ENCODE measurements around the gene VASH2. TPM values are rescaled to one million over a fixed set of nuclear protein-coding genes. Genes with fewer than 3 reads are reported as not detected.

Gene VASH2
- total RNA-seq, 3 donors from 2014 or later = 0.20 to 1.3 (median 0.58) TPM

DNA sequence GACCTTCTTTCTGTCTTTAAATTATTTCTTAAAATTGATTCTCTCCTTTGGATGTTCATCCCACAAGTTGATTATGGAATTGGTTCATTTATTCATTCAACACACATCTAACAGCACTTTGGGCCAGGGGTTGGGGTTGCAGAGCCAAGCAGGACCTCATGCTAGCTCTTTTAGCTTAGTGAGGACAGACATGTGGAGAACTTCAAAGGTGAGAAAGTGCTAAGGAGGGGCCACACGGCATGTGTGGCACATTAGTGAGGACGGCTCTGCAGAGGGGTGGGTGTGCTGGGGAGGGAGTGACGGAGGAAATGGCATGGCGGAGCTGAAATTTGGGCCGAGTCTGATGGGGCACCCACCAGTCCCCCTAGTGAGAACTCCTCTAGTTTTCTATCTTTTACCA is 32.5 kb upstream of the VASH2 start:
- Mint-ChIP-seq H3K9me3 (no peaks in the 10 kb centered on the region), H3K4me1 (ENCODE audit: low read depth) (no peaks in the 10 kb centered on the region)

GRCh38 chr1:212918824-212919223 is 31.5 kb upstream of the VASH2 start:
- Mint-ChIP-seq H3K36me3 (ENCODE audit: insufficient read depth) (no peaks in the 10 kb centered on the region), H3K27me3 (ENCODE audit: low read depth) (peaks cover 18% of the 10 kb centered on the region), H3K4me3 (no peak overlapping the region), H3K4me1 (ENCODE audit: low read depth) (no peaks in the 10 kb centered on the region), H3K9me3 (no peaks in the 10 kb centered on the region)
- no peak for ATAC-seq
- no peak for DNase-seq

More for the DNA sequence above, 32.5 kb upstream of the VASH2 start:
- no peak overlapping the region for H3K4me3 Mint-ChIP-seq
- H3K36me3 Mint-ChIP-seq (ENCODE audit: insufficient read depth) = no peaks in the 10 kb centered on the region
- peaks cover 18% of the 10 kb centered on the region for H3K27me3 Mint-ChIP-seq (ENCODE audit: low read depth)
- DNase-seq (no peak), ATAC-seq (no peak)

DNA sequence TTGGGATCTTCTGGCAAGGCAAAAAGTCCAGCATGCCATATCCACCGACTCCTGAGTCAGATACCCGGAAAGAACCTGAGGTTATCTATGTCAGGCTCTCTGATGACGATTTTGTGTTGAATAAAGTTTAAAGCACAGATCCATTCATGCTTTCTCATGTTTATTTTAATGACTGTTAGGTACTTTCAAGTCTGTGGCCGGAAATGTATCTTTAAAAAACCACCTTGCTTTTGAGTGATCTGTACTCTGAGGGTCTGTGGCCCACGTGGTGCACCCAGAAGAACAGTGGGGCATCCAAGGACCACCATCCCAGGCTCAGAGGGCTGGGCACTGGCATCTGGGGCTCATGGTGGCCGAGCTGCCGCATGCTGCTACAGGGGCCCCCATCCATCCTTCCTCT is 30.1 kb upstream of the VASH2 start:
- Mint-ChIP-seq H3K4me1 (ENCODE audit: low read depth) (no peaks in the 10 kb centered on the region), H3K4me3 (no peak overlapping the region), H3K27me3 (ENCODE audit: low read depth) (peaks cover 18% of the 10 kb centered on the region), H3K36me3 (ENCODE audit: insufficient read depth) (no peaks in the 10 kb centered on the region), H3K9me3 (no peaks in the 10 kb centered on the region)
- DNase-seq = no peak
- ATAC-seq = no peak

DNA sequence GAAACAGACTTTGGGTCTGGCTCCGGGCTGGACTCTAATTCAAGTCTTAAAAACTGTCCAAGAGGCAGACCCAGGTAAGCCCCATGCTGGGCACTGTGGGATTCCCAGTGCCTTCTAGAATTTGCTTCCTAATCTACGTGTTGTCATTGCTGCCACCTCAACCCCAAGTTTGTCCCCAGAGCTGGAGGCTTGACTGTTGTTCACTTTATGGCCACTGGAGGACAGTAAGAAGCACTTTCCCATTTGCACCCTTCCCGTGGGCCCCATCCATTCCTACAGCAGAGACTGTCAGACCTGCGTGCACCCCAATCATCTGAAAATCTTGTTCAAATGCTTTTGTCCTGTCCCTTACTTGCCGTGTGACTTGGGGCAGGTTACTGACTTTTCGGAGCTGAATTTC is 29.4 kb upstream of the VASH2 start:
- no peaks in the 10 kb centered on the region for H3K36me3 Mint-ChIP-seq (ENCODE audit: insufficient read depth)
- H3K27me3 Mint-ChIP-seq (ENCODE audit: low read depth) = peaks cover 18% of the 10 kb centered on the region
- no peak overlapping the region for H3K4me3 Mint-ChIP-seq
- no peak for DNase-seq
- ATAC-seq = no peak
- H3K9me3 Mint-ChIP-seq = no peaks in the 10 kb centered on the region
- H3K4me1 Mint-ChIP-seq (ENCODE audit: low read depth) = no peaks in the 10 kb centered on the region

- Mint-ChIP-seq H3K4me1 (ENCODE audit: low read depth) (no peaks in the 10 kb centered on the region), H3K9me3 (no peaks in the 10 kb centered on the region), H3K4me3 (no peak overlapping the region), H3K36me3 (ENCODE audit: insufficient read depth) (no peaks in the 10 kb centered on the region), H3K27me3 (ENCODE audit: low read depth) (peaks cover 7% of the 10 kb centered on the region)
- ATAC-seq (no peak), DNase-seq (no peak)
Observed at GRCh38 chr1:212922016-212922415, 28.3 kb upstream of the VASH2 start.

DNA sequence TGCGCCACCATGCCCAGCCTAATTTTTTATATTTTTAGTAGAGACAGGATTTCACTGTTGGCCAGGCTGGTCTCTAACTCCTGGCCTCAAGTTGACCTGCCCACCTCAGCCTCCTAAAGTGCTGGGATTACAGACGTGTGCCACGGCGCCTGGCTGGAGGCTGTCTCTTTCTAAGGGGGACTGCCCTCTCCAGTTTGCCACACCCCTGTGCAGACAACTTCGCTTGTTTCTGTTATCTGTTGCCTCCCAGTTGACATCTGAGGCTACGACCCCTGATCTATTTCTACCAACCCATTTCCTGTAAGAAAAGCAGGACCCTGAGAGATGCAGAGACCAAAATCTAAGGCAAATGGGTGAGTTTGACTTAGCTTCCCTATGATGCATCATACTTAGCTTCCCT is 24.0 kb upstream of the VASH2 start:
- Mint-ChIP-seq H3K4me1 (ENCODE audit: low read depth) (no peaks in the 10 kb centered on the region), H3K36me3 (ENCODE audit: insufficient read depth) (no peaks in the 10 kb centered on the region), H3K9me3 (no peaks in the 10 kb centered on the region), H3K27me3 (ENCODE audit: low read depth) (peaks cover 2% of the 10 kb centered on the region), H3K4me3 (no peak overlapping the region)
- DNase-seq (no peak), ATAC-seq (no peak)

- no peaks in the 10 kb centered on the region for H3K9me3 Mint-ChIP-seq
- H3K4me3 Mint-ChIP-seq = no peak overlapping the region
- no peaks in the 10 kb centered on the region for H3K4me1 Mint-ChIP-seq (ENCODE audit: low read depth)
- ATAC-seq = no peak
- no peak for DNase-seq
- no peaks in the 10 kb centered on the region for H3K36me3 Mint-ChIP-seq (ENCODE audit: insufficient read depth)
- H3K27me3 Mint-ChIP-seq (ENCODE audit: low read depth) = peaks cover 2% of the 10 kb centered on the region
Observed at GRCh38 chr1:212928323-212929291, 21.7 kb upstream of the VASH2 start.

- Mint-ChIP-seq H3K4me3 (no peak overlapping the region), H3K9me3 (no peaks in the 10 kb centered on the region), H3K27me3 (ENCODE audit: low read depth) (peaks cover 2% of the 10 kb centered on the region), H3K36me3 (ENCODE audit: insufficient read depth) (no peaks in the 10 kb centered on the region), H3K4me1 (ENCODE audit: low read depth) (no peaks in the 10 kb centered on the region)
- DNase-seq (no peak), ATAC-seq (no peak)
Observed at GRCh38 chr1:212930986-212931678, 19.2 kb upstream of the VASH2 start.

DNA sequence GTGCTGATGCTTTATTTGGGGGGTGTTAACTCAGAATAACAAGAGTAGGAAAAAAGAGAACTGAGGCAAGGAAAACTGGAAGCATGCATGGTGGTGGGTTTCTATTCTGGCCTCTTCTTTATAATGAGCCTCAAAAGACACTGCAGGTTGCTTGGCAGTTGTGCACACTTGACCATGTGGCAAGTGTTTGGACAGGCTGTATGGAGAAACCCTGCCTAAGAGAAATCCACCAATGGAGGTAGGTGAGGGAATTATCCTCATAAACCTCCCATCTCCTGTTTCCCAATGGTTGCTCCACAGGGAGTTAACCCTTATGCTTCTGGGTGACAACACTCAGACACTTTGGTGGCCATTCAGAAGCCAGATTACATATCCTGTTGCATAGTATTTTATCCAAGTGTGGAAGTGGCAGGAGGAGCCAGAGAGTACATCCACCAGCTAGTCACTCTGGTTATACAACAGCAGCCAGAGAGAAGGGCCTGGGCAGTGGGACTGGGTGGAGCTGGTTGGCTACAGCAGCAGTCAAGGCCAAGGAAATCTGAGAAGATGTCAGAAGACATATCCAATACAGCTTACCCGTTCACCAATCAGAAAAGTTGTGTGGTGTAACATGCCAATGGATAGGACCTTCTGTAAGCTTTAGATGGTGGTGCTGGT is 16.4 kb upstream of the VASH2 start:
- Mint-ChIP-seq H3K4me1 (ENCODE audit: low read depth) (no peaks in the 10 kb centered on the region), H3K4me3 (no peak overlapping the region), H3K27me3 (ENCODE audit: low read depth) (peaks cover 2% of the 10 kb centered on the region), H3K9me3 (no peaks in the 10 kb centered on the region), H3K36me3 (ENCODE audit: insufficient read depth) (no peaks in the 10 kb centered on the region)
- no peak for DNase-seq
- no peak for ATAC-seq

GRCh38 chr1:212935387-212935981 is 14.9 kb upstream of the VASH2 start:
- H3K9me3 Mint-ChIP-seq = peaks cover 8% of the 10 kb centered on the region
- peaks cover 2% of the 10 kb centered on the region for H3K27me3 Mint-ChIP-seq (ENCODE audit: low read depth)
- no peak for DNase-seq
- H3K36me3 Mint-ChIP-seq (ENCODE audit: insufficient read depth) = no peaks in the 10 kb centered on the region
- no peak for ATAC-seq
- H3K4me3 Mint-ChIP-seq = no peak overlapping the region
- H3K4me1 Mint-ChIP-seq (ENCODE audit: low read depth) = no peaks in the 10 kb centered on the region

DNA sequence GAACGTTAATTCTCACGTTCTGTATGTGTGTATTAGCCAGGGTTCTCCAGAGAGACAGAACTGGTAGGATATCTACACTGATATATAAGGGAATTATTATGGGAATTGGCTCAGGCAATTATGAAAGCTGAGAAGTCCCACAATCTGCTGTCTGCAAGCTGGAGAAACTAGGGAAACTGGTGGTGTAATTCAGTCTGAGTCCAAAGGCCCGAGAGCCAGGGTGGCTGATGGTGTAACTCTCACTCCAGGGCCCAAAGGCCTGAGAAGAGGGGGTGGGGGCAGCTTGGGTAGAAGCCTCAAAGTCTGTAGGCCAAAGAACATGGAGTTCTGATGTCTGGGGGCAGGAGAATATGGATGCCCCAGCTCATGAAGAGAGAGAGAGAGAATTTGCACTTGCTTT is 13.3 kb upstream of the VASH2 start:
- Mint-ChIP-seq H3K4me1 (ENCODE audit: low read depth) (no peaks in the 10 kb centered on the region), H3K9me3 (peaks cover 15% of the 10 kb centered on the region)
- ATAC-seq = no peak

DNA sequence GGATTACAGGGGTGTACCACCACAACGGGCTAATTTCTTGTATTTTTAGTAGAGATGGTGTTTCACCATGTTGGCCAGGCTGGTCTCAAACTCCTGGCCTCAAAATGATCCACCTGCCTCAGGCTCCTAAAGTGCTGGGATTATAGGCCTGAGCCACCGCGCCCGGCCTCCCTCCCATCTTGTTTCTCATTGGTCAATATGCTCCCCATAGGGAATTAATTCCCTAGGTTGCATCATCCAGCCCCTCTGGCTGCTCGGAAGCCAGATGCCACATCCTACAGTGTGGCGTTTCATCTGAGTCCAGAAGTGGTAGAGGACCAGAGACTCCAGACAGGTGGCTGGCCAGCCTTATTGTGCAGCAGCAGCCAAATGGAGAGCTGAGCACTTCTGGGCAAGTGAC is 11.5 kb upstream of the VASH2 start:
- Mint-ChIP-seq H3K4me1 (ENCODE audit: low read depth) (no peaks in the 10 kb centered on the region), H3K4me3 (no peak overlapping the region), H3K9me3 (peaks cover 15% of the 10 kb centered on the region), H3K27me3 (ENCODE audit: low read depth) (no peaks in the 10 kb centered on the region), H3K36me3 (ENCODE audit: insufficient read depth) (no peaks in the 10 kb centered on the region)
- DNase-seq = no peak
- ATAC-seq = no peak

More for the DNA sequence above, 13.3 kb upstream of the VASH2 start:
- no peak for DNase-seq
- Mint-ChIP-seq H3K4me3 (no peak overlapping the region), H3K36me3 (ENCODE audit: insufficient read depth) (no peaks in the 10 kb centered on the region), H3K27me3 (ENCODE audit: low read depth) (no peaks in the 10 kb centered on the region)

DNA sequence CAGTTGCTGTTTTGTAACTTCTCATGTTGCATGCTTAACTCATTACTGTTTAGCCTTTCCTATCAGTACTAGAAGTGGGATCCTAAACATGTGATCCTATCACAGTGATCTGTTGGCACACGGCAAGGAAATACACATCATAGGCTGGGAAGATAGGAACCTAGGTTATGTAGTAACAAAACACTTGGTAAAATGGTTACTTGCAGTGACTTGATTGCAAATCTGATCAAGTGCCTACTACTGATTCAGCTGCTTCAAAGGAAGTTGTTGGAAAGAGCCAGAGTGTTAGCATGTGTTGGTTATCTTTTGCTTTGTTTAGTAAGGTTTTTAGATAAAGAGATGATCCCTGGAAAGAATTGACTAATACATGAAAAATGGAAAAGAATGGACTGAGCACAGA is 8.9 kb upstream of the VASH2 start:
- Mint-ChIP-seq H3K4me1 (ENCODE audit: low read depth) (peaks cover 1% of the 10 kb centered on the region), H3K36me3 (ENCODE audit: insufficient read depth) (no peaks in the 10 kb centered on the region), H3K9me3 (peaks cover 15% of the 10 kb centered on the region), H3K4me3 (no peak overlapping the region), H3K27me3 (ENCODE audit: low read depth) (no peaks in the 10 kb centered on the region)
- no peak for ATAC-seq
- no peak for DNase-seq

- H3K9me3 Mint-ChIP-seq = peaks cover 15% of the 10 kb centered on the region
- peaks cover 1% of the 10 kb centered on the region for H3K4me1 Mint-ChIP-seq (ENCODE audit: low read depth)
- DNase-seq (no peak), ATAC-seq (no peak)
- H3K4me3 Mint-ChIP-seq = no peak overlapping the region
- H3K27me3 Mint-ChIP-seq (ENCODE audit: low read depth) = no peaks in the 10 kb centered on the region
- H3K36me3 Mint-ChIP-seq (ENCODE audit: insufficient read depth) = no peaks in the 10 kb centered on the region
Observed at GRCh38 chr1:212942679-212943392, 7.5 kb upstream of the VASH2 start.

All from activated T-cell treated with anti-CD3 and anti-CD28 coated beads, Interleukin-2, amount 50 U/mL, for 4 hours (primary cell).